SK-N-SH (cell line): Measurements from ENCODE around the gene HPN. TPM values are rescaled to one million over a fixed set of nuclear protein-coding genes. Genes with fewer than 3 reads are reported as not detected.
A peak's percentile ranks its signal among the peaks of the same experiment; 100 is the strongest.

ENCODE experiments used
- CTCF ChIA-PET: fragments of 300-600, 350-600 bp; formaldehyde crosslinking; extraction: SDS; loops from one replicate; lab custom pipeline; 2021; lab: Yijun Ruan, JAX
- POLR2A ChIA-PET: fragments of 350-600 bp; sonication (Branson Sonifier 250); formaldehyde crosslinking; extraction: SDS; loops from one replicate; lab custom pipeline; 2020; ENCODE audit warnings: antibody characterized with exemption, inconsistent platforms; lab: Yijun Ruan, JAX
- DNase-seq: peaks from one replicate; pipeline ENCODE4 v3.0.0; 2012
- H2AFZ ChIP-seq: fragments of 200-600 bp; sonication (generic); 2 replicates; pipeline ENCODE4 v1.8.1; 2016; ENCODE audit warnings: antibody characterized with exemption, mild to moderate bottlenecking, low read depth
- H3F3A ChIP-seq: fragments of 200-600 bp; sonication (generic); replicated peaks from 2 replicates; pipeline ENCODE3; 2016; ENCODE audit warnings: antibody characterized with exemption, mild to moderate bottlenecking; ENCODE audit not compliant: insufficient read depth
- H3K27ac ChIP-seq, 2 experiments: fragments of 200-500 bp in 1 of 2; fragments of 200-600 bp in 1 of 2; sonication (Bioruptor generic) in 1 of 2; sonication (generic), shearing (Covaris generic) in 1 of 2; 2 replicates each; pipeline versions ENCODE4 v1.5.1 to v1.6.1; 2014 to 2016; ENCODE audit warnings: low read depth in 2 of 2, inconsistent platforms in 1 of 2, low read length in 1 of 2, mild to moderate bottlenecking in 1 of 2, mixed read lengths in 1 of 2
- H3K27me3 ChIP-seq: fragments of 200-600 bp; sonication (generic), shearing (Covaris generic); 2 replicates; pipeline ENCODE4 v1.6.1; 2016; ENCODE audit warnings: mixed run types; ENCODE audit not compliant: insufficient read depth
- H3K36me3 ChIP-seq, 2 experiments: fragments of 200-500 bp in 1 of 2; fragments of 200-600 bp in 1 of 2; sonication (Bioruptor generic) in 1 of 2; sonication (generic) in 1 of 2; replicated peaks in 1 of 2; 2 replicates each; pipeline versions ENCODE3 to v1.5.1; 2014 to 2016; ENCODE audit warnings: low read length in 1 of 2, mild to moderate bottlenecking in 1 of 2; ENCODE audit not compliant: insufficient read depth in 2 of 2, control insufficient read depth in 1 of 2
- H3K4me1 ChIP-seq, 2 experiments: fragments of 200-500 bp in 1 of 2; fragments of 200-600 bp in 1 of 2; sonication (Bioruptor generic) in 1 of 2; sonication (generic), shearing (Covaris generic) in 1 of 2; 2 replicates each; pipeline versions ENCODE4 v1.5.1 to v1.6.1; 2014 to 2016; ENCODE audit warnings: low read depth in 1 of 2, low read length in 1 of 2, mixed run types in 1 of 2; ENCODE audit not compliant: insufficient read depth in 2 of 2, control insufficient read depth in 1 of 2
- H3K4me2 ChIP-seq: fragments of 200-600 bp; sonication (generic), shearing (Covaris generic); 2 replicates; pipeline ENCODE4 v1.6.1; 2017; ENCODE audit warnings: mixed run types
- H3K4me3 ChIP-seq, 2 experiments: fragments of 200-500 bp in 1 of 2; fragments of 200-600 bp in 1 of 2; sonication (Bioruptor generic) in 1 of 2; sonication (generic), shearing (Covaris generic) in 1 of 2; 2 replicates each; pipeline versions ENCODE4 v1.5.1 to v1.8.1; 2014 to 2016; ENCODE audit warnings: low read depth in 2 of 2, inconsistent platforms in 1 of 2, low read length in 1 of 2, mild to moderate bottlenecking in 1 of 2, mixed read lengths in 1 of 2, moderate library complexity in 1 of 2
- H3K79me2 ChIP-seq: fragments of 200-600 bp; sonication (generic); 2 replicates; pipeline ENCODE4 v1.8.1; 2017; ENCODE audit warnings: mild to moderate bottlenecking; ENCODE audit not compliant: insufficient read depth
- H3K9ac ChIP-seq: fragments of 200-600 bp; sonication (generic); 2 replicates; pipeline ENCODE4 v1.6.1; 2017; ENCODE audit warnings: mixed run types
- H3K9me2 ChIP-seq: fragments of 200-600 bp; sonication (generic); 2 replicates; pipeline ENCODE4 v1.6.1; 2017; ENCODE audit warnings: mixed run types
- H3K9me3 ChIP-seq: fragments of 200-600 bp; sonication (generic); 2 replicates; pipeline ENCODE4 v1.6.1; 2017; ENCODE audit warnings: mixed run types, mild to moderate bottlenecking, moderate library complexity
- H4K20me1 ChIP-seq: fragments of 200-600 bp; sonication (generic); 2 replicates; pipeline ENCODE4 v1.6.1; 2017; ENCODE audit warnings: mild to moderate bottlenecking, mixed run types; ENCODE audit not compliant: insufficient read depth
- CHD2 ChIP-seq: fragments of 150-350 bp; IDR thresholded peaks from 2 replicates; pipeline ENCODE4 v1.6.1; 2018; ENCODE audit warnings: low read length; ENCODE audit not compliant: partially characterized antibody
- EP300 ChIP-seq, 2 experiments: IDR thresholded peaks; 2 replicates each; pipeline versions ENCODE4 v1.4.0 to v1.6.1; 2012; ENCODE audit warnings: borderline replicate concordance in 1 of 2, low read depth in 1 of 2, low read length in 1 of 2
- MAX ChIP-seq: IDR thresholded peaks from 2 replicates; pipeline ENCODE4 v1.4.0; 2012; ENCODE audit warnings: low read depth
- MEF2A ChIP-seq: IDR thresholded peaks from 2 replicates; pipeline ENCODE4 v1.4.0; 2012; ENCODE audit warnings: low read depth, borderline replicate concordance
- NFIC ChIP-seq: IDR thresholded peaks from 2 replicates; pipeline ENCODE4 v1.4.0; 2012; ENCODE audit warnings: borderline replicate concordance
- PBX3 ChIP-seq: IDR thresholded peaks from 2 replicates; pipeline ENCODE4; 2012
- POLR2AphosphoS5 ChIP-seq: IDR thresholded peaks from 2 replicates; pipeline ENCODE4 v1.6.1; 2012; ENCODE audit warnings: low read depth, low read length
- SIN3A ChIP-seq: IDR thresholded peaks from 2 replicates; pipeline ENCODE4 v1.6.1; 2012; ENCODE audit warnings: low read depth, mild to moderate bottlenecking, low read length, moderate library complexity, borderline replicate concordance
- TAF1 ChIP-seq: IDR thresholded peaks from 2 replicates; pipeline ENCODE4 v1.6.1; 2012; ENCODE audit warnings: low read depth, mild to moderate bottlenecking, low read length, moderate library complexity, borderline replicate concordance
- USF1 ChIP-seq: IDR thresholded peaks from 2 replicates; pipeline ENCODE4 v1.4.0; 2012; ENCODE audit warnings: low read depth, borderline replicate concordance
- USF2 ChIP-seq: fragments of 150-350 bp; IDR thresholded peaks from 2 replicates; pipeline ENCODE4 v1.6.1; 2017; ENCODE audit warnings: antibody characterized with exemption, low read length, low read depth, borderline replicate concordance
- YY1 ChIP-seq: IDR thresholded peaks from 2 replicates; pipeline ENCODE4 v1.4.0; 2012; ENCODE audit warnings: low read depth, mild to moderate bottlenecking
- WGBS: methylation state at CpG from one replicate; pipeline ENCODE4 v1.1.6; 2017; ENCODE audit warnings: low lambda C conversion rate; 5-methylcytosine and 5-hydroxymethylcytosine counted together
- polyA plus RNA-seq, 3 experiments: library from polyadenylated mRNA; depleted of rRNA; stranded (reverse); fragments of >200 nt; gene quantifications; 2 replicates each; pipeline ENCODE4 v1.2.3, GENCODE V29; 2012

Gene HPN
- polyA plus RNA-seq, 1 of the 3 experiments (the other 2 are of a cell fraction), result 0.05 TPM

- no peaks in the 10 kb centered on the region for H3K27me3 ChIP-seq
- H3K9me2 ChIP-seq, result no peaks in the 10 kb centered on the region
- H4K20me1 ChIP-seq, result peaks cover 7% of the 10 kb centered on the region; the same call in 1 of the 2 replicates
- peak; percentile 20 for DNase-seq
- H3K4me3 ChIP-seq, result no peak overlapping the region
- TF ChIP-seq USF1 (no peak), POLR2AphosphoS5 (no peak), YY1 (no peak), TAF1 (no peak), EP300 (IDR thresholded peaks at IDR 0.05; ENCODE audit: borderline replicate concordance in 1 of 2, low read depth in 1 of 2, low read length in 1 of 2) (no peak), MAX (no peak), MEF2A (no peak), PBX3 (no peak), USF2 (no peak), CHD2 (no peak), SIN3A (no peak), NFIC (no peak)
- no peak overlapping the region for H3K9ac ChIP-seq
- CTCF ChIA-PET, result interaction anchor here (1.1 to 6.6 kb wide), 8 partner anchors 8 to 40 kb away, joined by 3 to 38 read pairs (median 7); partner anchors contain the start of genes GRAMD1A and SCN1B
- peaks cover 30 to 58% of the 10 kb centered on the region in 2 experiments for H3K36me3 ChIP-seq
- peaks cover 11% of the 10 kb centered on the region; the same call in 1 of the 2 replicates for H3K79me2 ChIP-seq
- H3K27ac ChIP-seq, result no peak overlapping the region
- H2AFZ ChIP-seq, result no peak overlapping the region
- no peaks in the 10 kb centered on the region for H3F3A ChIP-seq
- WGBS, result 92% methylated on average over 16 of the region's 18 CpGs
- H3K4me1 ChIP-seq, result peaks cover 0 to 5% of the 10 kb centered on the region in 2 experiments; a peak in 1 of 4 replicates
- H3K9me3 ChIP-seq, result no peaks in the 10 kb centered on the region
- POLR2A ChIA-PET, result interaction anchor here (1.0 kb wide), 1 partner anchor 11 kb away, joined by 3 read pairs; no protein-coding TSS in a partner anchor
- H3K4me2 ChIP-seq, result no peak overlapping the region
These were observed 29.5 kb upstream of the HPN start for GRCh38 chr19:35011737-35012682.
